GM12865 (cell line): ENCODE data around the gene MLLT10.
"Not testable (repeated sequence)": the region's sequence is repeated elsewhere in the genome, so short reads cannot be mapped to it uniquely, and the experiment has no call there.

Source experiments
- DNase-seq: peaks from one replicate; pipeline ENCODE4 v3.0.0; 2010; ENCODE audit warnings: low read depth
- H3K4me3 ChIP-seq: 2 replicates; pipeline ENCODE4 v1.5.1; 2011; ENCODE audit warnings: mild to moderate bottlenecking, low read depth, low read length, control low read depth
- TF ChIP-seq, protein P1 (sequence below): IDR thresholded peaks from 2 replicates; pipeline ENCODE4 v1.5.1; 2011; ENCODE audit warnings: low read length, control low read depth, low read depth, inconsistent platforms; ENCODE audit not compliant: insufficient read depth; ENCODE audit errors: missing control alignments

Gene MLLT10

DNA sequence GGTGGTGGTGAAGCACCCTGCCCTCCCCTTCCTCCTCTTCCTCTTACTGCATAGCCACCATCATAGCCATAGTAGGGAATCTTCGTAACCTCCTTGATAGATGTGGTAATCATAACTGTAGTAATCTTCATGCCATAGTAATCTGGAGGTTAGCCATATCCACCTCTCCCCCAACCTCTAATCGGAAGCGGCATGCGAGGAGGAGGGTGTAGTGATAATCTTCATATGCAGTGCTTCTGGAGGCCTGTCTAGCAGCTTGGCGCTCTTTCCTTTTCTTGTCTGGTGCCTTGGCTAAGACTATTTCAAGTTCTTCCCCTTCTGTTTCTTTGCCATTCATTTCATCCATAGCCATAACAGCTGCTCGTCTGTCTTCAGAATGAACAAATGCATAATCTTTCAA, 90.9 kb downstream of the MLLT10 start:
- H3K4me3 ChIP-seq: no peak overlapping the region
- no peak for DNase-seq
- TF ChIP-seq, protein P1, sequence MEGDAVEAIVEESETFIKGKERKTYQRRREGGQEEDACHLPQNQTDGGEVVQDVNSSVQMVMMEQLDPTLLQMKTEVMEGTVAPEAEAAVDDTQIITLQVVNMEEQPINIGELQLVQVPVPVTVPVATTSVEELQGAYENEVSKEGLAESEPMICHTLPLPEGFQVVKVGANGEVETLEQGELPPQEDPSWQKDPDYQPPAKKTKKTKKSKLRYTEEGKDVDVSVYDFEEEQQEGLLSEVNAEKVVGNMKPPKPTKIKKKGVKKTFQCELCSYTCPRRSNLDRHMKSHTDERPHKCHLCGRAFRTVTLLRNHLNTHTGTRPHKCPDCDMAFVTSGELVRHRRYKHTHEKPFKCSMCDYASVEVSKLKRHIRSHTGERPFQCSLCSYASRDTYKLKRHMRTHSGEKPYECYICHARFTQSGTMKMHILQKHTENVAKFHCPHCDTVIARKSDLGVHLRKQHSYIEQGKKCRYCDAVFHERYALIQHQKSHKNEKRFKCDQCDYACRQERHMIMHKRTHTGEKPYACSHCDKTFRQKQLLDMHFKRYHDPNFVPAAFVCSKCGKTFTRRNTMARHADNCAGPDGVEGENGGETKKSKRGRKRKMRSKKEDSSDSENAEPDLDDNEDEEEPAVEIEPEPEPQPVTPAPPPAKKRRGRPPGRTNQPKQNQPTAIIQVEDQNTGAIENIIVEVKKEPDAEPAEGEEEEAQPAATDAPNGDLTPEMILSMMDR: no peak

DNA sequence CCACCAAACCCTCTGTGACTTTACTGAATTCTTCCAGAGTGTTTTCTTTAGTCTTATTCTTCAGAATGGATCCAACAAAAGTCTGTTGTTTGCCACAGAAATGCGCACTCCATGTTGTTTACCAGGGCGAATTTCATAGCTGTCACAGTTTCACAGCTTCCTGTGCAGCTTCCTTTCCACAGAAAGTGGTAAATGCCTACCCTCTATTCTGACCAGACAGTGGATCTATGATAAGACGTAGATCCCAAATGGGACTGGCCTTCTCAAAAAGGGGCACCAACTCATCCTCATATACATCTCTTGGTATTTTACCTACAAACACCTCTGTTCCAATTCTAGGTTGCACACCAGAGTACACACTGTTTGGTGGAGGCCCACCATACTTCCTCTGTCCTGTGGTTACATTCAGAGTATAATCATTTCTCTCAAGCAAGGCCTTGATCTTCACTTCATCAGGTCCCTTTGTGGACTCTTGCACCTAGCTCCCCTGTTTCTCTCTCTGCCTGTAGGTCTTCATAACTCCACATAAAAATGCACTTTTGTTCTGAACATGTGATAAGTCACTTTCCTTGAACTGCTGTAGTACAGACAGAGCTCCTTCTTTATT, 91.7 kb downstream of the MLLT10 start:
- no peak overlapping the region for H3K4me3 ChIP-seq
- TF ChIP-seq, protein P1: no peak
- DNase-seq: no peak

DNA sequence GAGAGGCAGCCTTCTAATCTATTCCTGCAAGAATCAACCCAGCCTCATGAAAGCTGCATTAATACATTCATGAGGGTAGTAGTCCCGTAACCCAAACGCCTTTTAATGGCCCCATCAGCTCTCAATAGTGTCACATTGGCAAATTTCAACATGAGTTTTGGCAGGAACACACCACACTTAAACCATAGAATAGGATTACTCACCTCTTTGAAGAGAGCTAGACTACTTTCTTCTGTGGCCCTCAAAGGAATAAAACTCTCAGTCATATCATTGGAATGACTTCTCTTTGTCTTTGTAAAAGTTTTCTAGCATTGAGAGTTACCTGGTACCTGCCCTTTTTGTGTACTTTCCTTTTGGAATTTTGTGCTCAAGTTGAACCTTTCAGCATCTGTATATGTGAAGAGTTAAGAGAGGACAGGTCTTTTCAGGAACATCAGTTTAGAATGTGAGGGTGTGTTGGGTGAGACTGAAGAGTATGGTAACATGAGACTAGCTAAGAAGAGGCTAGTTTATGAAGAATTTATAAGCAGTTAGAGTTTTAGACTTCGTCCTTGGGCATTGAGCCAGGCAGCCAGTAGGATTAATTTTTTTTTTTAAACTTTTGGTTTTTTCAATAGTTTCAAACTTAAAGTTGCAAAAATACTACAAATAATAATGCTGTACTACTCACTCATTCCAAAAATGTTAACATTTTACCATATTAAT, 92.6 kb downstream of the MLLT10 start:
- TF ChIP-seq, protein P1: no peak
- H3K4me3 ChIP-seq: no peak overlapping the region
- no peak for DNase-seq

DNA sequence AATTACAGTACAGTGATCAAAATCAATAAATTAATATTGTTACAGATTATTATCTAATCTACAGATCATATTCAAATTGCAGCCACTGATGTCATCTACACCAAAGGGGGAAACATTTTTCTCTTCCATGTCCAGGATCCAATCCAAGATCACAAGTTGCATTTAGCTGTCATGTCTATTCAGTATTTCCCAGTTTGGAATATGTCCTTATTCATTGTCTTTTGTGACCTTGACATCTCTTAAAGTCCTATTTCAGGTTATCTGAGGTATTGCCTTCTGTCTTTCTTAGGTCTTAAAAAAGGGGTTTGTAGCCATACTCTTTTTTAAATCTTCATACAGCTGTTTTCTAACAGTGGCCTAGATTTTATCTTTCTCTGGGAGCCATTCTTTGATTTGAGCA, 93.3 kb downstream of the MLLT10 start:
- no peak for DNase-seq
- TF ChIP-seq, protein P1: no peak
- no peak overlapping the region for H3K4me3 ChIP-seq

DNA sequence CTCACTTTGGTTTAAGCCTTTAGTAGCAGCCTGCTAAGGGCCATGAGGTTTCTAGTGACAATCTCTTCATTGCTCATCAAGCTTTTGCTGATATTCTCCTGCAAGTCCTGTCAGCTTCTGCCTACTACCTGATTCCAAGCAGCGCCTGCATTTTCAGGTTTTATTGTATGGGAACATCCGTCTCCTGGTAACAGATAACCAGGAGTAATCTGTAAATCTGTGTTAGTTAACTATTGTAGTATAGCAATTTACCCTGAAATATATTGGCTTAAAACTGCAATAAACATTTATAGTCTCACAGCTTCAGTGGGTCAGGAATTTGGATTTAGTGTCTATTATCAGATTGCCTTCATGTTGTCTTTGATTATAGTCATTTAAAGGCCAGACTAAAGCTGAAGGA, 94.0 kb downstream of the MLLT10 start:
- no peak overlapping the region for H3K4me3 ChIP-seq
- DNase-seq: no peak
- TF ChIP-seq, protein P1: no peak

DNA sequence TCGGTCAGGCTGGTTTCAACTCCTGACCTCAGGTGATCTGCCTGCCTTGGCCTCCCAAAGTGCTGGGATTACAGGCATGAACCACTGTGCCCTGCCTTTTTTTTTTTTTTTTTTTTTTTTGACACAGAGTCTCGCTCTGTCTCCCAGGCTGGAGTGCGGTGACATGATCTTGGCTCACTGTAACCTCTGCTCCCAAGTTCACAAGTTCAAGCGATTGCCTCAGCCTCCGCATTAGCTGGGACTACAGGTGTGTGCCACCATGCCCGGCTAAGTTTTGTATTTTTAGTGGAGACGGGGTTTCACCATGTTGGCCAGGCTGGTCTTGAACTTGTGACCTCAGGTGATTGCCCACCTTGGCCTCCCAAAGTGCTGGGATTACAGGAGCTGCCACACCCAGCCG, 94.6 kb downstream of the MLLT10 start:
- not testable (repeated sequence) for H3K4me3 ChIP-seq, DNase-seq

DNA sequence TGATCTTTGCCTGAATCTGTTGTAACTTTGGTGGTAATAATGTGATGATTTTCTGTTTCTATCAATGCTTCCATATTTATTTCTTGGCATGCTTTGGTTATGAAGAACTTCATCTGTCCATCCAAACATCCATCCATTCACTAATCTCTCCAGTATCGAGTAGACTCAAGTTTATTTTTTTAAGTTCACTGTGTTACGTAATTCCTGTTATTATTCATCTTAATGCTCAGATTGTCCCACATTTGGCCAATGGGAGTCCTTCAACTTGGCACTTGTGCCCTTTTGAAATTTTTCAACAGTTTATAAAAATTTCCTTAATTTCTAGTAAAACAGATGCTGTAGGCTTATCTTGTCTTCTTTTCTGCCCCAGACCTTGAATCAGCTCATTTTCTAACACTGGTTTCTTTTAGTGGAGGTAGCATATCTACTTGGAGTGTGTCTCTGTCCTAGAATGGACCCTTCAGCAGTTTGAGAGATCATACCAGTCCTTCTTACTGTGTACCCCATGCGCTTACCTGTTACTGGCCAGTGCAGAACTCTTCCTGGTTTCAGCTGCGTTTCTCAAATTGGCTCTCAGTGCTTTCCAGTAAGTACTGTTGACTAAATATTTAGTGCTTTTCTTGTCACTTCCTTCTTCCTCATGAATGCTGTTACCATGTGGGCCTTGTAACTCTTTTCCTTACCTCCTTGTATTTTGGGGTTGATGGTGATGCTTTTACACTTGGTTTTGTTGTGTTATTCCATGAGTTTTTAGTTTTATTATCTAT, 100.8 kb downstream of the MLLT10 start:
- DNase-seq: no peak
- TF ChIP-seq, protein P1: no peak
- no peak overlapping the region for H3K4me3 ChIP-seq
